ENCODE measurements around the gene INIP. TPM values are rescaled to one million over a fixed set of nuclear protein-coding genes. Genes with fewer than 3 reads are reported as not detected.

Gene INIP
- total and polyA plus RNA-seq, 2 donors (not counting 1 experiment from before 2014, with no cell fraction given), result 5.0 to 22.9 TPM

- Histone ChIP-seq H3K79me2 (ENCODE audit: control insufficient read depth, insufficient read depth, low read length) (no peaks in the 10 kb centered on the region), H3K9me3 (ENCODE audit: control extremely low read depth in 1 of 3, control insufficient read depth in 2 of 3, insufficient read depth in 1 of 3, low read length in 2 of 3) (peaks cover 0 to 14% (median 9%) of the 10 kb centered on the region in 3 donors), H3K9ac (ENCODE audit: low read length) (no peak overlapping the region), H2AFZ (ENCODE audit: insufficient read depth, low read depth, low read length, poor library complexity, severe bottlenecking) (no peak overlapping the region), H4K20me1 (ENCODE audit: control insufficient read depth, insufficient read depth, low read length, poor library complexity, severe bottlenecking) (no peaks in the 10 kb centered on the region), H3K27me3 (replicated peaks in 1 of 4; ENCODE audit: control extremely low read depth in 1 of 4, control insufficient read depth in 3 of 4, insufficient read depth in 4 of 4, low read length in 3 of 4) (no peaks in the 10 kb centered on the region), H3K36me3 (replicated peaks in 1 of 2; ENCODE audit: control extremely low read depth in 1 of 2, control insufficient read depth in 1 of 2, extremely low read depth in 1 of 2, insufficient read depth in 2 of 2, low read length in 1 of 2) (no peaks in the 10 kb centered on the region), H3K4me3 (ENCODE audit: control extremely low read depth in 1 of 5, extremely low read depth in 1 of 5, insufficient read depth in 1 of 5, low read depth in 2 of 5, low read length in 4 of 5) (no peak overlapping the region), H3K4me2 (replicated peaks; ENCODE audit: low read depth, low read length, poor library complexity, severe bottlenecking) (no peak overlapping the region), H3K27ac (ENCODE audit: low read length in 2 of 2) (no peak overlapping the region), H3K4me1 (ENCODE audit: control insufficient read depth in 2 of 2, insufficient read depth in 2 of 2, low read length in 2 of 2) (no peaks in the 10 kb centered on the region)
- intact Hi-C loops (cut with micrococcal nuclease), result no loop called here
- Mint-ChIP-seq H3K27me3 (no peaks in the 10 kb centered on the region), H3K4me1 (no peaks in the 10 kb centered on the region), H3K9me3 (ENCODE audit: insufficient read depth) (peaks cover 17% of the 10 kb centered on the region), H3K27ac (no peak overlapping the region), H3K4me3 (no peak overlapping the region)
- TF ChIP-seq EZH2 (IDR thresholded peaks at IDR 0.05; ENCODE audit: borderline replicate concordance, insufficient read depth, low read depth, low read length, poor library complexity, severe bottlenecking), result no peak
- TF ChIP-seq CTCF (IDR thresholded peaks at IDR 0.05), result no peak
- POLR2A ChIA-PET, result no interaction called here
- ATAC-seq (ENCODE audit: low read depth) (no peak), DNase-seq (no peak)
- 100% methylated on average over 1 of the region's 3 CpGs for WGBS (ENCODE audit: insufficient coverage)
- CTCF ChIA-PET, result no interaction called here
Observed at GRCh38 chr9:112642126-112642525, 75.8 kb downstream of the INIP start.

GRCh38 chr9:112640311-112640710, 77.6 kb downstream of the INIP start:
- H3K9me3 Mint-ChIP-seq (ENCODE audit: insufficient read depth), result peaks cover 13% of the 10 kb centered on the region
- H3K4me3 Mint-ChIP-seq, result no peak overlapping the region
- H3K9ac ChIP-seq (ENCODE audit: low read length), result no peak overlapping the region

More at GRCh38 chr9:112640311-112640710, 77.6 kb downstream of the INIP start:
- intact Hi-C loops (cut with micrococcal nuclease), result no loop called here
- ATAC-seq (ENCODE audit: low read depth) (no peak), DNase-seq (no peak)
- ChIA-PET CTCF (no interaction called here), POLR2A (no interaction called here)
- no peak overlapping the region for H3K27ac Mint-ChIP-seq
- TF ChIP-seq CTCF (IDR thresholded peaks at IDR 0.05) (no peak), EZH2 (IDR thresholded peaks at IDR 0.05; ENCODE audit: borderline replicate concordance, insufficient read depth, low read depth, low read length, poor library complexity, severe bottlenecking) (no peak)
- 98% methylated on average over 3 of the region's 4 CpGs for WGBS (ENCODE audit: insufficient coverage)
- peaks cover 0 to 14% (median 9%) of the 10 kb centered on the region in 3 donors for H3K9me3 ChIP-seq (ENCODE audit: control extremely low read depth in 1 of 3, control insufficient read depth in 2 of 3, insufficient read depth in 1 of 3, low read length in 2 of 3)
- no peaks in the 10 kb centered on the region for H3K4me1 Mint-ChIP-seq
- no peaks in the 10 kb centered on the region for H4K20me1 ChIP-seq (ENCODE audit: control insufficient read depth, insufficient read depth, low read length, poor library complexity, severe bottlenecking)
- H3K79me2 ChIP-seq (ENCODE audit: control insufficient read depth, insufficient read depth, low read length), result no peaks in the 10 kb centered on the region
- no peak overlapping the region for H3K4me2 ChIP-seq (replicated peaks; ENCODE audit: low read depth, low read length, poor library complexity, severe bottlenecking)
- H3K27ac ChIP-seq (ENCODE audit: low read length in 2 of 2), result no peak overlapping the region
- no peaks in the 10 kb centered on the region for H3K27me3 ChIP-seq (replicated peaks in 1 of 4; ENCODE audit: control extremely low read depth in 1 of 4, control insufficient read depth in 3 of 4, insufficient read depth in 4 of 4, low read length in 3 of 4)
- H2AFZ ChIP-seq (ENCODE audit: insufficient read depth, low read depth, low read length, poor library complexity, severe bottlenecking), result no peak overlapping the region
- H3K36me3 ChIP-seq (replicated peaks in 1 of 2; ENCODE audit: control extremely low read depth in 1 of 2, control insufficient read depth in 1 of 2, extremely low read depth in 1 of 2, insufficient read depth in 2 of 2, low read length in 1 of 2), result no peaks in the 10 kb centered on the region
- no peak overlapping the region for H3K4me3 ChIP-seq (ENCODE audit: control extremely low read depth in 1 of 5, extremely low read depth in 1 of 5, insufficient read depth in 1 of 5, low read depth in 2 of 5, low read length in 4 of 5)
- H3K27me3 Mint-ChIP-seq, result no peaks in the 10 kb centered on the region
- H3K4me1 ChIP-seq (ENCODE audit: control insufficient read depth in 2 of 2, insufficient read depth in 2 of 2, low read length in 2 of 2), result no peaks in the 10 kb centered on the region

Other genes with a start within 250 kb of the INIP start
- 15.3 and 17.2 TPM in 2 replicates for gene KIAA1958, start 231.3 kb downstream of the INIP start, total RNA-seq
- gene KIAA1958, start 231.3 kb downstream of the INIP start, polyA plus RNA-seq, result 2.4 and 2.6 TPM in 2 replicates
- 18.8 and 20.6 TPM in 2 replicates for gene SNX30, start 32.6 kb upstream of the INIP start, total RNA-seq
- 3.8 and 6.3 TPM in 2 replicates for gene SNX30, start 32.6 kb upstream of the INIP start, polyA plus RNA-seq
- gene SLC46A2, start 172.8 kb upstream of the INIP start, total RNA-seq, result not detected in 2 replicates
- gene SLC46A2, start 172.8 kb upstream of the INIP start, polyA plus RNA-seq, result 0.06 and 0.18 TPM in 2 replicates

All from B cell (primary cell).